ENCODE data around the gene KCTD1. TPM values are rescaled to one million over a fixed set of nuclear protein-coding genes. Genes with fewer than 3 reads are reported as not detected.

The KCTD1 gene
- total RNA-seq, 1 experiment from 2014 or later, result 4.1 TPM

DNA sequence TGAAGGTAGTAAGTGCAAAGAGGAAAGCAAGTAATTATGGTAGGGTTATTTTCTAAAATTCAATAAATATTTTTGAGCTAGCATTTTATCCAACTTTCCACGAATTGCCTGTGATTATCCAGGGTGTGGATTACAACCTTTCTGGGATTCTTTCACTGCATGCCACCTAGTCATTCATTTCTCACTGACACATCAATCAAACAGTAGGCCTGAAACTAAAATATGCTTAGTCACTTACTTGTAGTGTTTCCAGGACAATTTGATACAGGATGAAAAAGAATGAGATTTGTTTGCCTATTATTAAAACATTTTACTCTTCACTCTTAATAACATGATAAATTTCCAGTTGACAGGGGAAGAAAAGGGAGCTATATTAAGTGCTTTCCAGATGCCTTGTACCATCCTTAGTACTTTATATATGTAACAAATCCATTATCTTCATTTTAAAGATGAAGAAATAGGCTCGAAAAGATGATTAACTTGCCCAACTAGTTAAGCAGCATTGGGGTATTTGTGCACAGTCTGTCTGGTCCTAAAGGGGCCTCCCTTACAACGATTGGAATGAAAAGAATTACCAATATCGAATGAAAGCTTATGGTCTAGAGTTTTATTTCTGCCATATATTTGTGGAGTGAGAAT, 70.4 kb downstream of the KCTD1 start:
- TF ChIP-seq EZH2 (IDR thresholded peaks at IDR 0.05; ENCODE audit: borderline replicate concordance, low read depth, low read length, poor library complexity, severe bottlenecking), result no peak
- TF ChIP-seq, protein P1, sequence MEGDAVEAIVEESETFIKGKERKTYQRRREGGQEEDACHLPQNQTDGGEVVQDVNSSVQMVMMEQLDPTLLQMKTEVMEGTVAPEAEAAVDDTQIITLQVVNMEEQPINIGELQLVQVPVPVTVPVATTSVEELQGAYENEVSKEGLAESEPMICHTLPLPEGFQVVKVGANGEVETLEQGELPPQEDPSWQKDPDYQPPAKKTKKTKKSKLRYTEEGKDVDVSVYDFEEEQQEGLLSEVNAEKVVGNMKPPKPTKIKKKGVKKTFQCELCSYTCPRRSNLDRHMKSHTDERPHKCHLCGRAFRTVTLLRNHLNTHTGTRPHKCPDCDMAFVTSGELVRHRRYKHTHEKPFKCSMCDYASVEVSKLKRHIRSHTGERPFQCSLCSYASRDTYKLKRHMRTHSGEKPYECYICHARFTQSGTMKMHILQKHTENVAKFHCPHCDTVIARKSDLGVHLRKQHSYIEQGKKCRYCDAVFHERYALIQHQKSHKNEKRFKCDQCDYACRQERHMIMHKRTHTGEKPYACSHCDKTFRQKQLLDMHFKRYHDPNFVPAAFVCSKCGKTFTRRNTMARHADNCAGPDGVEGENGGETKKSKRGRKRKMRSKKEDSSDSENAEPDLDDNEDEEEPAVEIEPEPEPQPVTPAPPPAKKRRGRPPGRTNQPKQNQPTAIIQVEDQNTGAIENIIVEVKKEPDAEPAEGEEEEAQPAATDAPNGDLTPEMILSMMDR (conservative IDR thresholded peaks at IDR 0.05; ENCODE audit: low read depth, low read length), result no peak
- H3K9me3 ChIP-seq (ENCODE audit: low read depth, low read length, poor library complexity, severe bottlenecking), result no peaks in the 10 kb centered on the region
- DNase-seq (ENCODE audit: low spot score), result peak; percentile 13
- no peak overlapping the region for H3K4me3 ChIP-seq (ENCODE audit: low read depth, low read length, poor library complexity, severe bottlenecking)
- H3K27ac ChIP-seq (ENCODE audit: low read depth, low read length, poor library complexity, severe bottlenecking), result no peak overlapping the region
- H3K36me3 ChIP-seq (ENCODE audit: insufficient read depth, low read length, poor library complexity, severe bottlenecking), result no peaks in the 10 kb centered on the region
- H3K27me3 ChIP-seq (replicated peaks; ENCODE audit: insufficient read depth, low read depth, low read length, poor library complexity), result no peaks in the 10 kb centered on the region
- CTCF ChIA-PET, result no interaction called here
- POLR2A ChIA-PET (ENCODE audit: low non-redundant PET), result no interaction called here
- H3K4me1 ChIP-seq (ENCODE audit: insufficient read depth, low read length, poor library complexity, severe bottlenecking), result peaks cover 3% of the 10 kb centered on the region
- BruUV-seq (replicated peaks), result no TSS peak
- intact Hi-C loops (cut with micrococcal nuclease; ENCODE audit: unreplicated experiment), result no loop called here

DNA sequence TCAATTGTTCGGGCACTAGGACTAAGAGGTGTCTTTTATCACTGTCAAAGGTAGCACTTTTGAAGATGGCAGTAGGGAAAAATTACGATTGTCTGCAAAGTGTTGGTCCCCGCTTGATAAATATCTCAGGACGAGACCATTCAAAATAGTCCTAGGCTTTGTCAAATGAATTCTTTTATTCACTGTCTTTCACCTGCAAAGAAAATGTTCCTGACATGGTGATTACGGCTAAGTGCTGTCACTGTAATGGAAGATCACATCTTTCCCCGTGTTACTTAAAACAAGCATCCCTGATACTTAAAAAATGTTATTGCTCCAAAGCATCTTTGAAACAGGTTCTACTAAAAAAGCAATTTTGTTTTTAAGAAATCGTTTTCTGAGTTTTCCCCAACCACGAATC, 71.7 kb downstream of the KCTD1 start:
- H3K27ac ChIP-seq (ENCODE audit: low read depth, low read length, poor library complexity, severe bottlenecking), result no peak overlapping the region

DNA sequence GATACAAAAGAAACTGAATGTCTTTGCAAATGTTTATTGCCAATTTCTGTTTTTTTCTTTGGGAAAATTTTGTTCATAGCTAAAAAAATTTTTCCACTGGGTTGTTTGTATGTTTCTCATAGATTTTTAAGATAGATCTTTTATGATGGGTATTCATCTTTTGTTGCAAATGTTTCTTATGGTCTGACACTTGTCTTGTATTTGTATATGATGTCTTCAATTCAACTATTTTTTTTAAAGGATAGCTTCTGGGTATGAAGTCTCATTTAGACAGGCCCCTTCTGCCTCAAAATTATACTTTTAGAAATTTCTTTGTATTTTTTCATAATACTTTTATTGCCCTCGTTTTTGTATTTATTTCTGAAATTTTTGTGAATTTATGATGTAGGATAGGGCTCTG, 73.8 kb downstream of the KCTD1 start:
- TF ChIP-seq EZH2 (IDR thresholded peaks at IDR 0.05; ENCODE audit: borderline replicate concordance, low read depth, low read length, poor library complexity, severe bottlenecking), result no peak
- TF ChIP-seq, protein P1 (conservative IDR thresholded peaks at IDR 0.05; ENCODE audit: low read depth, low read length), result no peak
- H3K27me3 ChIP-seq (replicated peaks; ENCODE audit: insufficient read depth, low read depth, low read length, poor library complexity), result no peaks in the 10 kb centered on the region
- H3K27ac ChIP-seq (ENCODE audit: low read depth, low read length, poor library complexity, severe bottlenecking), result no peak overlapping the region
- H3K4me3 ChIP-seq (ENCODE audit: low read depth, low read length, poor library complexity, severe bottlenecking), result no peak overlapping the region
- BruUV-seq (replicated peaks), result no TSS peak
- no peaks in the 10 kb centered on the region for H3K9me3 ChIP-seq (ENCODE audit: low read depth, low read length, poor library complexity, severe bottlenecking)
- intact Hi-C loops (cut with micrococcal nuclease; ENCODE audit: unreplicated experiment), result no loop called here
- no peak for DNase-seq (ENCODE audit: low spot score)
- H3K36me3 ChIP-seq (ENCODE audit: insufficient read depth, low read length, poor library complexity, severe bottlenecking), result no peaks in the 10 kb centered on the region
- no peaks in the 10 kb centered on the region for H3K4me1 ChIP-seq (ENCODE audit: insufficient read depth, low read length, poor library complexity, severe bottlenecking)
- POLR2A ChIA-PET (ENCODE audit: low non-redundant PET), result no interaction called here
- CTCF ChIA-PET, result no interaction called here

More for the DNA sequence above, 71.7 kb downstream of the KCTD1 start:
- no peaks in the 10 kb centered on the region for H3K27me3 ChIP-seq (replicated peaks; ENCODE audit: insufficient read depth, low read depth, low read length, poor library complexity)
- intact Hi-C loops (cut with micrococcal nuclease; ENCODE audit: unreplicated experiment), result no loop called here
- no peak overlapping the region for H3K4me3 ChIP-seq (ENCODE audit: low read depth, low read length, poor library complexity, severe bottlenecking)
- H3K4me1 ChIP-seq (ENCODE audit: insufficient read depth, low read length, poor library complexity, severe bottlenecking), result no peaks in the 10 kb centered on the region
- no peaks in the 10 kb centered on the region for H3K9me3 ChIP-seq (ENCODE audit: low read depth, low read length, poor library complexity, severe bottlenecking)
- H3K36me3 ChIP-seq (ENCODE audit: insufficient read depth, low read length, poor library complexity, severe bottlenecking), result no peaks in the 10 kb centered on the region
- DNase-seq (ENCODE audit: low spot score), result no peak
- ChIA-PET CTCF (no interaction called here), POLR2A (ENCODE audit: low non-redundant PET) (no interaction called here)
- no TSS peak for BruUV-seq (replicated peaks)
- TF ChIP-seq, protein P1 (conservative IDR thresholded peaks at IDR 0.05; ENCODE audit: low read depth, low read length), result no peak
- no peak for TF ChIP-seq EZH2 (IDR thresholded peaks at IDR 0.05; ENCODE audit: borderline replicate concordance, low read depth, low read length, poor library complexity, severe bottlenecking)
